A204.1 (cell line): ENCODE data around the gene PTPN14.

Experiments used
- FAIRE-seq: peaks from 2 replicates; lab custom pipeline; 2012; peaks lifted over from hg19 to GRCh38; lab: Jason Lieb, UNC

Gene PTPN14

DNA sequence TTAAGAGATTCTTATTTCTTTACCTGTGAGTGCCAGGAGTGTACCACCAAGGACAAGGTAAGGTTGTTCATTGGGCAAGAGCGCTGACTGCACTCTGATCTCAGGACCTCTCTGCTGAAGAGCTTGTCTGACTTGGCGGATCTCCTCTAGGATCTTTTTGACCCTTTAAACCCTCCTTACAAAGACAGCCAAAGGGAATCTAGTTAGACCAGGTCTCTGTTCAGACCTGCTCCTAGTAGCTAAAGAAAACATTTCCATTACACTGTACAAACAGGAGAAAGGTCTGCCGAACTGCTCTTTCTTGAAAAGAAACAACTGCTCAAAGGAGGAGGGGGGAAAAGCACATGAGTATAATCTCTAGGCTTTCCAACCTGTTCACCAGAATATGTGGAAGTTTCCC, 221.2 kb downstream of the PTPN14 start:
- FAIRE-seq, result no peak

DNA sequence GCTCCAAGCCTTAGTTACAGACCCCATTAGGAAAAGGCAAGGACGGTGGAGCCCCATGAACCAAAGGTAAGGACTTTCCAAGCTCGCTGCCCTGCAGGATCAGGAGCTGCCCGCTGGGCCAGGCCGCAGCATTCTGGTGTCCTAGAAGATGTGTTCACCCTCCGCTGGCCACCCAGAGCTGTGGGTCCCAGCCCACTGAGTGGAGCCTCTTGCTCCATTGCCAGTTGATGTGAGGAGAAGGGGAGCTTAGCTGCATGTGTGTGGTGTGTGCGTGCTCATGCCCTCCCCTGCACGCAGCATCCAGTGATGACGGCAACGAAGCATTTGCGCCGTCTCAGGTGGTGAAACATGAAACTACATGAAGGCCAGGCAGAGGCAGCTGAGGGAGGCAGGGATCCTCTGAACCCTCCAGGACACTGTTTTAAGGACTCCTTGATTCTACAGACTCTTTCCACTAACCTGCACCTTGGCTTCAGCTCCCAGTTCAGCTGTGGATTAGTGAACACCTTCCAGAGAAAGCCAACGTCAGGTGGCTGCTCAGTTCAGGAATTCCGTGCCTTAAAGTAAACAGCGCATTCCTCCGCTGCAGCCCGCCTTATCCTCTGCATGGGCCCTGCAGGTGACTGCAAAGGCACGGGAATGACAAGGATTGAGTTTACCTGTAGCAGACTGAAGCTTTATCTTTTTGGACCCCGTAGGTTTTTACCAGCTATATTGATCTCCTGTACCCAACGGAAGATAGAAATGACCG, 221.8 kb downstream of the PTPN14 start:
- no peak for FAIRE-seq

DNA sequence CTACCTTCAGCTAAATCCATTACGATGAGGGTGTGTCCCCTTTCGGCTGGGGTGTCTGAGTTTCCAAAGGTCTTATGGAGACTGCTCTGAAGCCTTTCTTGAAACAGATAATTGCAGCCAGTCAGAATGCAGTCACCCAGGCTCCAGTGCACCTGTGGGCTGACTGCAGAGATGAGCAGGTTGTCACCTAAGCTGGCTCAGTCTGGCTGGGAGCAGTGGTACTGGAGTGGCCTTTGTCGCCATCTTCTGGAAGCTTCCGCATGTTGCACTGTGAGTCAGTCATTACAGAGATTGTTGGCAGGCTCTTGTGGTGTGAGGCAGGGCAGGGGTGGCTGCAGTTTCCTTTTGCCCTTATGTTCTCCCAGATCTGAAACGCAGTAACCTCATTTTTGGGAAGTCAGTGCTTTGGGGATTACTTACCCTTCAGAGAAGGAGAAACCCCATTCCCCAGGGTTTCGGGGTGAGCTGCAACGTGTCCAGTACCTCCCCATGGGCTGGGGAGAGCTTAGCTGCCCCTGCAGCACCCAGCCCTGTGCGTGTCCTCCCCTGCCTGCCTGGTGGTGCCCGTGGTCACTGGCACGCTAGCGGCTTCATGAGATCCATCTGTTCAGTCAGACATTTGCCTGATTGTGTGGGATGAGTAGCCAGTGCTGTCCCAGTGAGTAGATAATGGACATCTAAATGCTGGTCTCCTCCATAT, 222.5 kb downstream of the PTPN14 start:
- no peak for FAIRE-seq

DNA sequence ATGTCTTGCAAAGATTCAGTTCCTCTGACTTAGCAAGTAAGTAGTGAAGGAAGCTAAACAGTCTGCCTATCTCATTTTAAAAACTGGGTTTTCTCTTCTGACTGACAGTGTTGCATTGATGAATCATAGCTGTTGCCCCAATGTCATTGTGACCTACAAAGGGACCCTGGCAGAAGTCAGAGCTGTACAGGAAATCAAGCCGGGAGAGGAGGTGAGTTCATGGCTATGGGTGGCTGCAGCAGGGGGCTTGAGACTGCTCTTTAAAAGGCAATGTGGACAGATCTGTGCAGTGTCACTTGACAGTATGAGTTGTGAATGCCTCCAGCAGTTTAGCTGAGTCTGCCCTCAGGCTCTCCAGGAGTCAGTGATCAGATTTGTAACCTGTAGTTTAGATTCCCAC, 223.9 kb downstream of the PTPN14 start:
- no peak for FAIRE-seq

DNA sequence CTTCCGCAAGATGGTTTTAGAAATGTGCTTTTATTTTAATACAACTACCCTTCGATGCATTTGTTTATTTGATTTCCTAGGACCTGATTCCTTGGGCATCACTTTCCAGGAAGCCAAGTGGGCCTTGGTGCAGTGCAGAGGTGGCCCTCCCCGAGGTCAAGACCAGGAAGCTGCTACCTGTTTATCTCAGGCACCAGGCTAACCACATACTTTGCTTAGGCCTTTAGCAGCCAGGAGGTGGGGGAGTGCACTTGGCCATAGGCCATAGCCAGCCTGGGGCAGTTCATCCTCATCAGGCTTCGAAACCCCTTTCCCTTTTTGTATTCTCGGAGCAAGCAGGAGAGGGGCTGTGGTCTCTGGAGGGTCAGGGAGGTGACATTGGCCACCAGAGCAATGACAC, 225.0 kb downstream of the PTPN14 start:
- no peak for FAIRE-seq

DNA sequence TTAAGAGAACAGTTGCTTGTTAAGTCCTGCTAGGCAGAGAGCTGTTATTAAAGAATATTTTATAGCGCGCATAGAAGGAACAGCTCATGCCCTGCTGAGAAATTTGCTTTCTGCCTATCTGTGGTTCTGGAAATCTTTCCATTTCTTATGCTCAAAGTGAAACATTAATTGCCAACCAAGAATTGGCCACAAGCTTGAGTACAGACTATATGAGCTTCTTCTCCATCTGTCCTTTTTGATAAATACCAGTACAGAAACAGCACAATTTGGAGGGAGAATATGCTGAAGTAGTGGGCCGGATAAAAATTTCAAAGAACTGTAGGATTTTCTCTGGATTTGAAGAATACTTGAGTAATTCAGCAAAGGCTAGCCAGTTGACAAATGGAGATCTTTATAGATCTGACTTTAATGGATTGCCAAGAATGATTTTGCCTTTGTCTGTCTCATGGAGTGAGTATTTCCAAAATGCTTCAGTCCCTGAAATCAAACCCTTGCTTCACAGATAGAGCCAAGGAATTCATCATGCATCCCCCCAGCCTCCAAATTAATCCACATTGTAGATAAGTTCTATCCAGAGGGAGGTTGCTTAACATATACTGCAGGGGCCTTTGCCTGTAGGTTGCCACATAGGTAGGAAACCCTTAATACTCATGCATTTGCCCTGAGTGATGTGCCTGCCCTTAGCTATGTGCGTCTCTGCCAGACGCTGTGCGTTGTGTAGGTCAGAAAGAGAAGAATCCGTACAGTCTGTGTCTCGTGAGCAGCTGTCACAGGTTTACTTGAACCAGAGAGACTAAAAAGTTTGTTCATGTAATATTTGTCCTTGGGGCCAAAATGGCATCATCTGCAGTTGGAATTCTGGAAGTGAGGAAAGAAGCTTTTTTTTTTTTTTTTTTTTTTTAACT, 226.3 kb downstream of the PTPN14 start:
- FAIRE-seq, result no peak

DNA sequence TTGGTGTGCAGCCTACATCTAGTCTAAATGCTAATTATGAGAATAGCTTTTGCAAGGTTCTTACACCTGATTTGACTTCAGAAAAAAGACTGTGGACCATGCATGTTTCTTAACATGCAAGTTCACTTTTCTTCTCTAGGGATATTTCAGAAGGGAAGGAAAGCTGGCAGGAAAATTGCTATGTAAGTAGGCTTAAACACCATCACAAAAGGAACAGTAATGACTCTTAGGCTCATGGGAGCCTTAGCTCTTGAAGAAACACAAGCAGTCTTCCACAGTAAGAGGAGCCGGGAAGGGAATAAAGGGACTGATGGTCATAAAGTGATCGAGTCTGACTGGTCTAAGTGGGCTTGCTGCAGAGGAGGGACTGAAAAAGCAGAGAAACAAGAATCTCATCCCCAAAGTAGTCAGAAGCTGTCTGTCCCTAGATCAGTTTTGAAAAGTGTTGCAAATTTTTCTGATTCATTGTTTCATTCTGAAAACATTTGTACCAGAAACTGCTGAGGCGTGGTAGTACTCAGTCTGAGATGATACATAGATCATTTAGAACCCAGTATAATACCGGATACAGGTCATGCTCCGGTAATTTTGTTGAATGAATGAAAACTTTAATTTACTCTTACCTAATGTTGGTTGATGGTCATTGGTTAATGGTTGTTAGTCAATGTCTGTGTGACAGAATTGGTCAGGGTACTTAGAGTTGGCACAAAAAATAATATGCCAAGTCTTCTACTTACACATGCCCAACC, 229.5 kb downstream of the PTPN14 start:
- no peak for FAIRE-seq

DNA sequence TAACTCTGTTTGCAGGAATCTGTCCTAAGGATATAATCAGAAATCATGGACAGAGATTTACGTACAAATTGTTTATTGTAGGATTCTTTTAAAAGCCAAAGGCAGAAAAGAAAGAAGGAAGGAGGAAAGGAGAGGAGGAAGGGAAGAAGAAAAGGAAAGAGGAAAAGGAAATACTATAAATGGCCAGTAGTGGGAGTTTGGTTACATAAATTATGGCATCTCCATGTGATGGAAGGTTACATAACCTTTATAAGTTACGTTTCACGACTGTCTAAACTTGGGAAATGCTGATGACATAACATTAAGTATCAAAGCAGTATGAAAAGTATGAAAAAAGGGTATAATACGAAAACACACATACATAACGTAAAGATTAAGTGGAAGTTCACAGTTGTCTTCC, 231.5 kb downstream of the PTPN14 start:
- FAIRE-seq, result no peak

DNA sequence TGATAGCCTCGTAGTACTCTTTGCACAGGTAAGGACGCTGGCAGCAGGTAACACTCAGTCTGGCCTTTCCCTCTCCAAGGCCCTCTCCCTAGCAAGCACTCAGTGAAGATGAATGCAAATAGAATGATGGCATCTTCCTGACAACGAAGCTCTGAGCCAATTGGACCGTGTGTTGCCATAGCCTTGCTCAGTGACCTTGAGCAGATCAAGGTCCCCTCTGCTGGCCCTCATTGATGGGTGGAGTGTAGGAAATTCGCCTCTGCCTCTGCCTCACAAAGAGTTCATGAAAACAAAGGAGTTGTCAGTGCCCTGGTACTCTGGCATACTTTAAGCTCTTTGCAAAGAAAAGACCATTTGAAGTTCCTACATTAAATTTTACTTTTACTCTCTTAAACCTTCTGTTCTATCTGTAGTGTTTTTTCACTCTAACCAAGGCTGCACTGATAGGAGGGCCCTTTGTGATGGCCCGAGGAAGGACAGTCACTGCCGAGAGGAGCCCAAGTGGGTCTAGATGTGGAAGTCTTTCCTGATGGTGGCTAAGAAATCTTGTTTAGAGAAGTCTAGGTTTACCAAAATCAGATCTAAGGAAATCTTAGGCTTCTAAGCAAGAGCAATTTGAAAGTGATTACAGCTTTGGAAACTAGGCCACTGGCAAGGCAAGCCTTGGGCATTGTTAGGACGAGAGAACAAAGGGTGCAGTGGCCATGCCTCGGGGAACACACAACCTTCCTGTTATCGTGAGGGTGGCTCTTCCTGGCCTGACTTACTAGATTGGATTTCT, 232.3 kb downstream of the PTPN14 start:
- no peak for FAIRE-seq

DNA sequence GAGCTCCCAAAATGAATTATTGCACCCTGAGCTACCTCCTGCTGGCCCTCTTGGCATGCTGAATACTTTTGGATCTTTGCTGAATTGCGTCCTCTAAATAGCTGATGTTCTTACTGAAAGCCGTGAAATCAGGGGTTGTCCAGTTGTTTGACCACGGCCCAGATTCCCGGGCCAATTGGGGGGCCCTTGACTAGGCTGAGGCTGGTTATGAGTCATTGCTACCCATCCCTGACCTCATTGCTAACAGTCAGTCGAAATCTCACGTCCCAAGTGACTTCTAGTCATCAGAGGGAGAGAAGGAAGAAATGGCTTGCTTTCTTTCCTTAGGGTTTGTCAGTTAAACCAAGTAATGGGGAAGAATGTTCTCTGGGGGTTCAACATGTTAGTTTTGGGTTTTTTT, 233.0 kb downstream of the PTPN14 start:
- no peak for FAIRE-seq

DNA sequence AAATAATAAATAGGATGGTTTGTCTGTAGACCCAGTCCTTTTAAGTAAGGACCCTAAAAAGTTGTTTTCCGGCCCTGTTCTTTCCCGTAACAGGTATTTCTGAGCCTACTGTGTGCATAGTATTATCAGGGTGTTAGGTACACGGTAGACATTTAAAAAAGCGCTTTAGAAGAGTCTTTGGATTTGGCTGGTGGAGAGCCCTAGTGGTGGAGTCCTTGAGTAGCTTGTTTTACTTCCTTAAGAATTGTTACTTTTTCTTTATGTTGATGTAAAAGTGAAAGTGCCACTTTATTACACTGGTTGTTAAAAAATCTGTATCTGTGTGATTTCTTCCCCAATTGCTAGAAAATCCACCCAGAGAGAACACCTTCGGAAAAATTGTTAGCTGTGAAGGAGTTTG, 233.7 kb downstream of the PTPN14 start:
- no peak for FAIRE-seq

DNA sequence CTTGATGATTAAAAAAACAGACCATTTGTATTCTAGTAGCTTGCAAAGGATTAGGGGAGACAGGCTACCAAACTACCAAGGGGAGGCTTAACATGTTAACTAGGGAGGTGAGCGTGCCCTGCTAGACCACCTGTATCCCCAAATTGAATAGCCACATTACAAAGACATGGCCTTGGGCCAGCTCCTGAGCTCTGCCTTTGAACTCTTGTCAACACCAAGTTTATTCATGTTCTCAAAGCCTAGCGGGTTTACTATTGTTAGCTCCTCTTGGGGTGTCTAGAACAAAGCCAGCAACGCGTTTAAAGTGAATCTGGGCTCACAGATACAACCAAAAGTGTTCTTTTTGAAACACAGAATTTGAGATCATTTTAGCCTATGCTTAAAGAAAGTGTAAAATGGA, 234.1 kb downstream of the PTPN14 start:
- FAIRE-seq, result no peak

DNA sequence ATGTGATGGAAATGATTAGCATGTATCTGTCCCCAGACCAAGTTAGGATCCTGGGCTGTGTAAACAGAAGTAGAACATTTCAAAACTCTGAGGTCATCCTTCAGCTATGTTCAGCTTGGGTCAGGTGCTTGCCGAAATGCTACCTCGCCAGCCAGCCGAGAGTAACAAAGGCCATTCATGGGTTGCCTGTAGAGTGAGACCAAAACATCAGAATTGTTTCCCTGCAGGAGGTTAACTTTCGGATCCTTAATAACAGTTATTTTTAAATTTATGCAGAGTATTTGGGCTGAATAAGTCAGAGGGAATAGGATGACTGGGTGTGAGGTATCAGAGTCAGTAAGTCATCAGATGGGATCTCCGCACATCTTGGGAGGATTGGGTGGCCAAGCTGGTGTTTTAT, 234.8 kb downstream of the PTPN14 start:
- FAIRE-seq, result no peak

DNA sequence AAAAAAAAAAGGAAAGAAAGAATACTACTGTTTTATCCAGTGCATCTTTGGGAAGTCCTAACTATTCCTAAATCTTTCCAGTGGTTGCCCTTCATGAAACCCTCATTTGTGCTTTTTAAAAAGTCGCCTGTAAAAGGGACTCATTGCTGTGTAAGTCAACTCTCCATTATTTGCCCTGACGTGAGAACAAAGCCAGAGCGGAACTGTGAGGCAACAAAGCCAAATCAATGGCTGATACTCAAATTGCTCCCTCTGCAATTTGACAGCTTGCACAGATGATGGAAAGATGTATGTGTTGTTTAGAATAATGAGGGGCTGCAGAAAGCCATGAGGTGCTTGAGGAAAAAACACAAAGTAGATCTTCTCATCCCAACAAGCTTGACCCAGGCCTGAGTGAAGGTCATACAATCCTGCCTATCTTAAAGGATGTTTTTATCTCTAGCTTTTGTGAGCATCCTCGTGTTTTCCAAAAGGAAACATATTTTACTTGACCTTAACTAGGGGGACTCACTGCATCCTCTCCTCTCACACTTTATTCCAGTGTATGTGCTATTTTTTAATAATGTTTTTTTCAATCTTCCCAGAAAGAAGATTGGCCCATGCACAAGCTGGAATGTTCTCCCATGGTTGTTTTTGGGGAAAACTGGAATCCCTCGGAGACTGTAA, 237.1 kb downstream of the PTPN14 start:
- FAIRE-seq, result no peak

DNA sequence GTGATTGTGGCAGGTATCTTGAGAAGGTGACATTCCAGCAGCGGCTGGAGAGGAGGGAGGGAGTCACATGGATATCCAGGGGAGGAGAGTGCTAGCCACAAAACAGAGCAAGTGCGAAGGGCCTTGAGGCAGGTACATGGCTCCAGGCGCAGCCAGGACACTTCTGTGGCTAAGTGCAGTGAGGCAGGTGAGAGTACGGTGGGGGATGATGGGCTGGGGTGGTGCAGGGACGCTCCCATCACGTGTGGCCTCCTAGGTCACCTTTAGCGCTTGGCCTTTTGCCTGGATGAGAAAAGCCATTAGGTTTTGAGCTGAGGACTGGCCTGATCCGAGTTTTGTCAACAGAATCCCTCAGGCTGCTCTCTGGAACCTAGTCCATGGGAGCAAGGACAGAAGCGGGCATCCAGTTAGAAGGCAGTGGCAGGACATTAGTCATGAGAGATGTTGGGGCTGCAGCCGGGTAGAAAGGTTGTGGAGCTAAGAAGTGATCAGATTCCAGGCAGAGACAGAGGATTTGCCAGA, 238.8 kb downstream of the PTPN14 start:
- FAIRE-seq, result no peak

DNA sequence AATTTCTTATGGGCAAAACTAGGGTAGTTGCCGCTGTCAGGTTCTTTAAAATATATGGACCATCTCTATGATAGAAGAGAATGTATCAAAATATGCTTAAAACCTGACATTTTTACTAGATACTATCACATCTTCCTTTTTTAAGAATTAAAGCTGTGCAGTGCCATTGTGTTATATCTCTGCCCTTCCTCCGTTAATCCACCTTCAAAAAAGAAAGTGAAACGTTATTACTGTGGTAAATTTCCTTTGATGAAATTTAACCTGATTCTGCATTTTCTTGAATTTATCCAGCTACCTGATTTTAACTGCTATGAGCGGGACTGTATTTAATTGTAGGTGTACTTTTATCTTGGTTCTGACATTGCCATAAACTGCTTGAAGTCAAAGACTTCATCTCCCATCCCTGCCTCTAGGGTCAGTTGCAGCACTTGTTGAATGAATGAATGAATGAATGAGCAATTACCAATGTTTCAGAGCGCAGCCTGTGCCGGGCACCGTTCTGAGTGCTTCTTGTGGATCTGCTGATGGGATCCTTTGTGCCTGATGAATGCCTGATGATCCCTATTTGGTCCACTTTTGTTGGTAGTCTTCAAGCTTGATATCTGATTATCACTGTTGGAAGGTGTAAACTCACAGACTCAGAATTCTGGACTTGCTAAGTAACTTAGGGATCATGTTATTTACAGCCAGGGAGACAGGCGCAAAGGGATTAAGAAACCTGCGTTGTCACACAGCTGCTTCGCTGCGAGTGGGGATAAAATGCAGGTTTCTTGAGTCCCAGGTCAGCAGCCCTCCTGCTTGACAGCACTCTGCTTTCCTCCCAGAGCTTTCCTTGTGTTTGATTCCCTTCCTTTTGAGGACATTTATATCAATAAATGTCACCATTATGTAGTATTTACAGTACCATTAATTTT, 240.4 kb downstream of the PTPN14 start:
- no peak for FAIRE-seq

DNA sequence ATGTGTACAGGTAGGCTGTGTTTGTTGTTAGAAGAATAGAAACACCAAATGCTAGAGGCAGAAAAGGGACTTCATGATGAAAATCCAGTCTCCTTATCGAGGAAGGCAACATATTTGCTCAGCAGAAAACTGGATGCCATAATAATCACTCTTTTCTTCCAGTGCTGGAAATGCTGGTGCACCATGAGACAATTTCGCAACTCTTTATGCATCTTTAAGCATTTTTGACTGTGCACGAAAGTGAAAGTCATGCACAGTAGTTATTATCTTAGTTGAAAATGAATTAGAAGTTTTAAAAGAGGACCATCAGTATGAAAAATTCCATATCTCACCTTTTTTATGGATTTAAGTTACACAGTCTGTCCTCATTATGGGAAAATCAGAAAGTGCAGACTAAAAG, 241.4 kb downstream of the PTPN14 start:
- no peak for FAIRE-seq

DNA sequence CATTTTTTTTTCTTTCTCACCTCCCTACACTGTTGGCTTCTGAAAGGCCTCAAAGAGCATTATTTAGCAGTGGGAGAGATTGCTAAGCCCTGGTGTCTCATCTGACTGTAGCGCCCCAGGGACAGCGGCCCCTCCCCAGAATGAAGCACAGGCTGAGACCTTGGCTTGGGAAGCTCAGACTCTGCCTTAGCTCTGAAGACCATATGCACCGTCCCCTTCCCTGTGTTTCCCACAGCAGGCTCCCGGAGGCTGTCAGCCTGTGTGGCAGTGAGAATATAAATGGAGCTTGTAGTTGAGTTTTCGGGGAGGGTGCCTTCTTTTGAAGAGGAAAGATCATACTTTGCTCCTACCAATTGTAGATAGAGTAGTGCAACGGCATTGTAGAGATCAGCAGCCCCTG, 245.1 kb downstream of the PTPN14 start:
- no peak for FAIRE-seq

DNA sequence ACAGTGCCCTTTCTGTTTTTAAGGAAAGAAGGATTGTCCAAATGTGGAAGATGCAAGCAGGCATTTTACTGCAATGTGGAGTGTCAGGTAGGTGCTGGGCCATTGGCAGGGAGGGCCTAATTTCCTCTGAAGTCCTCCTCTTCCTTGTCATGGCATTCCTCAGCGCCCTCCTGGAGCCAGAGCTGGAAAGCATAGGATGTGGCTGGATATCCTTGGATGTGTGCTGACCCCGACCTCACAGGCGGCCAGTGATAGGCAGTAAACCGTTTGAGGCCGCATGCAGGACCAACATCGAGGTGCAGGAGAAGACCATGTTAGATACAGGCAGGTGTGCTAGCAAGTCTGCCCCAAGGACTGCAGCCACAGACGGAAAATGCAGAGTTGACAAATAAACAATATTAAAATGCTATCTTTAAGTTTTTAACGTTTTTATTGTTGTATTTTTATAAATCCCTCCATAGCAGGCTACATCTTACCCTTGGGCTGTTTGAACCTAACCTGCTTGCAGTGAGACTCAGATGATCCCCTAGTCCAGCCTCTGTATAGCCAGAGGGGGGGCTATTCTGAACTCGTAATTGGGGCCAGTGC, 246.1 kb downstream of the PTPN14 start:
- no peak for FAIRE-seq
